GM18951 (cell line): ENCODE measurements around the gene RNF225.
A peak's percentile ranks its signal among the peaks of the same experiment; 100 is the strongest.
"Not testable (repeated sequence)": the region's sequence is repeated elsewhere in the genome, so short reads cannot be mapped to it uniquely, and the experiment has no call there.

Experiments
- POLR2A ChIP-seq: IDR thresholded peaks from 4 replicates; pipeline ENCODE4 v1.6.1; 2011; ENCODE audit warnings: mild to moderate bottlenecking; ENCODE audit not compliant: insufficient read length, insufficient read depth; ENCODE audit errors: extremely low read depth
- in situ Hi-C: fragments of 300-500 bp; cut with MboI; formaldehyde crosslinking; loops from one replicate; pipeline ENCODE4 v1.12.0; 2022; ENCODE audit warnings: low sequenced_read_pairs, mixed read lengths, inconsistent platforms; ENCODE audit not compliant: unreplicated experiment

Gene RNF225

GRCh38 chr19:58439576-58440554 is 44.4 kb downstream of the RNF225 start, which contains the start of gene ZNF132:
Gene ZNF132 (minus strand): TSS chr19:58440153. CDS start chr19:58439821, 332 bp downstream.
- TF ChIP-seq POLR2A: peak; percentile 71
- in situ Hi-C loops: no loop called here

- in situ Hi-C loops: no loop called here
Measured at GRCh38 chr19:58440556-58440955, 45.1 kb downstream of the RNF225 start.

GRCh38 chr19:58442986-58443385 is 47.5 kb downstream of the RNF225 start:
- in situ Hi-C loops: not testable (repeated sequence)

More at GRCh38 chr19:58440556-58440955, 45.1 kb downstream of the RNF225 start:
- no peak for TF ChIP-seq POLR2A
